ENCODE data around the gene PKP4.

Gene PKP4

GRCh38 chr2:158586491-158586890 lies 129.7 kb downstream of the PKP4 start:
- peak; percentile 48 for DNase-seq (ENCODE audit: low read depth)

GRCh38 chr2:158589303-158589702 lies 132.6 kb downstream of the PKP4 start:
- no peak for DNase-seq (ENCODE audit: low read depth)

GRCh38 chr2:158598862-158599517 lies 142.2 kb downstream of the PKP4 start:
- no peak for DNase-seq (ENCODE audit: low read depth)

GRCh38 chr2:158599609-158600008 lies 142.9 kb downstream of the PKP4 start:
- DNase-seq (ENCODE audit: low read depth) = no peak

GRCh38 chr2:158600155-158600802 lies 143.5 kb downstream of the PKP4 start:
- DNase-seq (ENCODE audit: low read depth) = peak; percentile 81

GRCh38 chr2:158602027-158602426 lies 145.3 kb downstream of the PKP4 start:
- DNase-seq (ENCODE audit: low read depth) = no peak

- no peak for DNase-seq (ENCODE audit: low read depth)
Observed at GRCh38 chr2:158603205-158603604, 146.5 kb downstream of the PKP4 start.

GRCh38 chr2:158603986-158604385 lies 147.2 kb downstream of the PKP4 start:
- DNase-seq (ENCODE audit: low read depth) = no peak

- DNase-seq (ENCODE audit: low read depth) = no peak
Observed at GRCh38 chr2:158610059-158610458, 153.3 kb downstream of the PKP4 start.

- no peak for DNase-seq (ENCODE audit: low read depth)
Observed at GRCh38 chr2:158616480-158617000, 159.8 kb downstream of the PKP4 start.

GRCh38 chr2:158618891-158619490 lies 162.2 kb downstream of the PKP4 start:
- DNase-seq (ENCODE audit: low read depth) = no peak

- no peak for DNase-seq (ENCODE audit: low read depth)
Observed at GRCh38 chr2:158619496-158619895, 162.7 kb downstream of the PKP4 start.

GRCh38 chr2:158620656-158621055 lies 163.9 kb downstream of the PKP4 start:
- DNase-seq (ENCODE audit: low read depth) = no peak

GRCh38 chr2:158624071-158624667 lies 167.4 kb downstream of the PKP4 start:
- no peak for DNase-seq (ENCODE audit: low read depth)

GRCh38 chr2:158624961-158625360 lies 168.2 kb downstream of the PKP4 start:
- DNase-seq (ENCODE audit: low read depth) = no peak

GRCh38 chr2:158629116-158629515 lies 172.4 kb downstream of the PKP4 start:
- no peak for DNase-seq (ENCODE audit: low read depth)

GRCh38 chr2:158633261-158633660 lies 176.5 kb downstream of the PKP4 start:
- no peak for DNase-seq (ENCODE audit: low read depth)

- DNase-seq (ENCODE audit: low read depth) = no peak
Observed at GRCh38 chr2:158634627-158635026, 177.9 kb downstream of the PKP4 start.

- no peak for DNase-seq (ENCODE audit: low read depth)
Observed at GRCh38 chr2:158635961-158636601, 179.3 kb downstream of the PKP4 start.

- DNase-seq (ENCODE audit: low read depth) = no peak
Observed at GRCh38 chr2:158637357-158637756, 180.6 kb downstream of the PKP4 start.

- DNase-seq (ENCODE audit: low read depth) = peak; percentile 24
Observed at GRCh38 chr2:158644139-158644538, 187.4 kb downstream of the PKP4 start.

- no peak for DNase-seq (ENCODE audit: low read depth)
Observed at GRCh38 chr2:158645299-158645698, 188.5 kb downstream of the PKP4 start.

Data from GM04503 (cell line).